SHP77 treated with DMSO at 0.1 percent for 48 hours (cell line): ENCODE results near the gene COX14.
"Not testable (repeated sequence)": the region's sequence is repeated elsewhere in the genome, so short reads cannot be mapped to it uniquely, and the experiment has no call there.

ENCODE experiments used
- DNase-seq: peaks from one replicate; lab custom pipeline; 2025; lab: John Stamatoyannopoulos, UW

The COX14 gene

DNA sequence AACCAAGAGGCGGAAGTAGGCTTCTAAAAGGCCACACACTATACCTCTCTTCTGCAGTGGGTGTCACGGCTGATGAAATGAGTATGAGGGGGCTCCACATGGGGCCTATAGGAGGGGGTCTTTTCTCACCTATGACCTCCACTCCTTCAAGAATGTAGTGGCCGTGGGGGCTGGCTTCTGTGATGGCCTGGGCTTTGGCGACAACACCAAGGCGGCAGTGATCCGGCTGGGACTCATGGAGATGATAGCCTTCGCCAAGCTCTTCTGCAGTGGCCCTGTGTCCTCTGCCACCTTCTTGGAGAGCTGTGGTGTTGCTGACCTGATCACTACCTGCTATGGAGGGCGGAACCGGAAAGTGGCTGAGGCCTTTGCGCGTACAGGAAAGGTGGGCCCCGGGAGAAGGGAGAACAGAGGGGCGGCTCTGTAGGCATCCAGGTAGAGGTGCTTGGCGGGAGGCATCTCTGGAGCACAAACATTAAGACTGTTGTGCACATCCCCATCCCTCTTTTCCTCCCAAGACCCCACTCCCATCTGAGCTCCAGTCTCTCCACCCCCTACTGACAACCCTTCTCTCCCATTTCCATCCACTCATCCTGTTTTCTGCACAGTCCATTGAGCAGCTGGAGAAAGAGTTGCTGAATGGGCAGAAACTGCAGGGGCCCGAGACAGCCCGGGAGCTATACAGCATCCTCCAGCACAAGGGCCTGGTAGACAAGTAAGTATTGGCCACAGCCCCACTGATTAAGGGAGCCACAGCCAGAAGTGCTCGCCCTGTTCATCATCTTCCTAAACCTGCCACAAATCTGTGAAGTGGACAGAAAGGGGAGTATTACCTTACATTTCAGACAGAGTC is 4.4 kb upstream of the COX14 start:
- no peak for DNase-seq

DNA sequence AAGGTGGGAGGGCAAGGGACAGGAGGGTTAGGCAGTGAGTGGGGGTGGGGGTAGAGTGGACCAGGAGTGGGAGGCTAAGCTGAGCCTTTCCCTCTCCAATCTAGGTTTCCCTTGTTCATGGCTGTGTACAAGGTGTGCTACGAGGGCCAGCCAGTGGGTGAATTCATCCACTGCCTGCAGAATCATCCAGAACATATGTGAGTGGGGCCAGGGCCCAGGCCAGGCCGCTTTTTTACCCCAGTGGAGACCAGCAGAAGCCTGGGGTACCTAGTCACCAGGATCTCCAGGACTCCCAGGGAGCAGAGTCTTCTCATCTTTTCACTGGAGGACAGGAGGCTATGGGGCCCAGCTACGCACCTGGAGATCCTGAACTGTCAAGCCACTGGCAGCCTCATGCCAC is 2.7 kb upstream of the COX14 start:
- DNase-seq, result no peak

DNA sequence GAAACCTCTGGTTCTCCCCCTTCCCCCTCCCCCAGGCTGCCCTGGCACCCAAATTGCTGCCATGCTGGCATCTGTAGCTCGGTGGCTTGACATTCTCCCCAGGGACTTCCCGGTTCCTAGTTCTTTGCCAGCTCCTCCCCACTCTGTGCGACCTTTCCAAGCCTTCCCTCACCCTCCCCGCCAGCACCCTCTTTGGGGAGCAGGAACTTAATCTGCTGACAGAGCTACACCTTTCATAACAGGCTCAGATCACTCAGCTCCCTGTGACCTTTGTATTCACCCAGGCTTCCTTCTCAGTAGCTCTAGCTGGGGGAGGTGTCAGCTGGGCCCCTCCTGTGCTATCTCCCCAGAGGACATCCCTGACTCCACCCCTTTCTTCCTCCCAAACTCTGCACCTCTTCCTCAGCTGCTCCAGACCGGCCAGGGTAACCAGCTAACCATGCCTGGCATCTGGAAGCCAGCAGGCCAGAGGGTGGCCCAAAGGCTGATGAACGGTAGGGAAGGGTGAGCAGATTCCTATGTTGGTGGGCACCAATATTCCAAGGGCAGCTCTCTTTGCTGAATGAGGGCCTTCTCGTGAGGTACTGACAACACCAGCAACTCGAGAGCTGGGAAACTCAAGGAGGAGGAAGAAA is 1.8 kb upstream of the COX14 start:
- no peak for DNase-seq

- DNase-seq, result peak; percentile 39
Measured at GRCh38 chr12:50110762-50111351, 1.2 kb upstream of the COX14 start.

GRCh38 chr12:50111395-50111692 is 692 bp upstream of the COX14 start:
- no peak for DNase-seq

- peak; percentile 34 for DNase-seq
Measured at GRCh38 chr12:50112456-50113218, 601 bp downstream of the COX14 start.

- no peak for DNase-seq
Measured at GRCh38 chr12:50117057-50117622, 5.1 kb downstream of the COX14 start.

DNA sequence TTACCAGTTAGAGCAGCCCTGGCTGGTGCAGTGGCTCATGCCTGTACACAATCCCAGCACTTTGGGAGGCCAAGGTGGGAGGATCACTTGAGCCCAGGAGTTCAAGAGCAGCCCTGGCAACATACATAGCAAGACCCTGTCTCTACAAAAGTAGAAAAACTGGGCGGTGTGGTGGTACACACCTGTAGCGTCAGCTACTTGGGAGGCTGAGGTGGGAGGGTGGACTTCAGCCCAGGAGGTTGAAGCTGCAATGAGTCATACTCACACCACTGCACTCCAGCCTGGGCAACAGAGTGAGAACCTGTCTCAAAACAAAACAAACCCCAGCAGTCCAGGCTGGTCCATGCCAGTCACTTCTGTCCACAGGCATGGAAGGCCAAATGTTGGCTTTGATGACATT is 7.4 kb downstream of the COX14 start:
- no peak for DNase-seq

GRCh38 chr12:50120521-50120920 is 8.5 kb downstream of the COX14 start:
- DNase-seq, result no peak

DNA sequence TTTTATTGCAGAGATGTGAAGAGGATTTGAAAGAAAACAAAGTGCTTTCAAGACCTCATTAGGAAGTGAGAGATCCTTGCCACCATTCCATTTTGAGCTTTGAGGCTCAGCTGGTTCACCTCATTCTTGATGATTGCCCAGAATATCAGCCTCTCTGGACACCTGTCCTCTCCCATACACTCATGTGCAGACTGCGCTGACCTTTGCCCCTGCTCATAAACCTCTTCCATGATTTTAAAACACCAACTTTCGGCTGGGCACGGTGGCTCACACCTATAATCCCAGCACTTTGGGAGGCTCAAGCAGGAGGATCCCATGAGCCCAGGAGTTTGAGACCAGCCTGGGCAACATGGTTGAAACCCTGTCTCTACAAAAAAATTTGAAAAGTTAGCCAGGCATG is 8.9 kb downstream of the COX14 start:
- DNase-seq, result no peak

GRCh38 chr12:50121641-50122040 is 9.6 kb downstream of the COX14 start:
- DNase-seq, result no peak

DNA sequence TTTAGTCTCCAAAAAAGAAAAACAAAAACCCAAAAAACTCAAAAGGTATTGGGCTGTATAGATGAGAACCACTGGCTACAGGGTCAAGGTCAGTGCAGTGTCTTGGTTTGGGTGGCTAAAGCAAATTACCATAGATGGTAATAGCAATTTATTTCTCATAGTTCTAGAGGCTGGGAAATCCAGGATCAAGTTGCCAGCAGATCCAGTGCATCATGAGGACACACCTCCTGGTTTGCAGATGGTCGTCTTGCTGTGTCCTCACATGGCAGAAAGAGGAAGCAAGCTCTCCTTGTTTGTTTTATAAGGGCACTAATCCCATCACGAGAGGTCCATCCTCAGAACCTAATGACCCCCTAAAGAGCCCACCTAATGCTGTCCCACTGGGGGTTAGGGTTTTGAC is 11.2 kb downstream of the COX14 start:
- no peak for DNase-seq

GRCh38 chr12:50127546-50127945 is 15.5 kb downstream of the COX14 start:
- no peak for DNase-seq

GRCh38 chr12:50129290-50129689 is 17.3 kb downstream of the COX14 start:
- no peak for DNase-seq

DNA sequence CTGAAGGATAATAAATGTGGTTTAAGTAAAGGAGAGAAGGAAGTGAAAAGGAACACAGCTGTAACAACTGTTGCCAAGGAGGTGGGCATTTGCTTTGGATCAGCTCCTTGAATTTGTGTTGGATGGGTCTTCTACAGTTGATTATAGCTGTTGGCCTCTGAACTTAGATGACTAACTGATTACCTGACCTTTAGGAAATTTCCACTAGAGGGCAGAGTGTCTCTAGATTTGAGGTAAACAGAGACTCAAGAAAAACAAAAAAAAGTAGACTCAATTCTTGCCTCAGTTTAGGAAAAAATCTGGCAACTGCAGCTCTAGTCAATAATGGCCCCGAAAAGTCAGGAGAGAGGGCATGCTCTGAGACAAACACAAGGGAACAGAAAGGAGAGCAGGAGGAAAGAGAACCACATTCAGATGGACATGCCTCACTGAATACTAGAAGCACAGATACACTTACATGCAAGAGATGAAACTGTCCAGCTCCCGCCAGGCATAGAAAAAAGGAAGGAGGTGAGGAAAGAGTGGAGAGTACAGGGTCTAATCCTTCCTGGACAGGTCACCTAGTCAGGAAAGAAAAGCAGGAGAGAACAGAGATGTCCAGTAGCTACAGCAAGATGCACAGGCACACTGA is 20.6 kb downstream of the COX14 start:
- no peak for DNase-seq

DNA sequence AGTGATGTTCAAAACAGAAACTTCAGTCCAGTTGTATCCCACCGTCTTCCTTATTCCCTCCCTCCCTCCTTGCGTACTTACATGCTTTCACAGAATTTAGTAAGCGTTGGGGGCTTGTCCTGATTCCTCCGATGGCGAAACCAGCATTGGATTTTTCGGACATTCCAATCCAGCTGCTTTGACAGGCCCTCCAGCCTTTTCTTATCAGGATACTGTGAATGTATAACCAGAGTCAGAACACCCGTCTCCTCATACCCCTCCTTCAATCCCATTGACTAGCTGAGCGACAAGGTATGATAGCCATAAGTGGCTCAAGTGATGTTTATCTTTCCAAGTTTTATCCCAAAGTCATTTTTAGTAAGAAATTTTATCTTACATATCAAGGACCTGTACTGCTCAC is 31.0 kb downstream of the COX14 start:
- no peak for DNase-seq

GRCh38 chr12:50145439-50145838 is 33.4 kb downstream of the COX14 start:
- DNase-seq, result no peak

DNA sequence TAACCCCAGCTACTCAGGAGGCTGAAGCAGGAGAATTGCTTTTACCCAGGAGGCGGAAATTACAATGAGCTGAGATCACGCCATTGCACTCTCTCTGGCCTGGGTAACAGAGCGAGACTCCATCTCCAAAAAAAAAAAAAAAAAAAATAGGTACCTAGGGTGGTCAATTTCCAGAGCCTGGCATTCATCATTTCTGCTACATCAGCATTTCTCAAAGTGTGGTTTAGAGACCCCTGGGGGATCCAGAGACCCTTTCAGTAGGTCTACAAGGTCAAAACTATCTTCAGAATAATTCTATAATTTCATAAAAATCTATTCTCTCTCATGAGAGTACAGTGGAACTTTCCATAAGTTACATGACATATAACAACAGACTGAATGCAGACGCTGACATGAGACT is 35.2 kb downstream of the COX14 start:
- no peak for DNase-seq

- not testable (repeated sequence) for DNase-seq
Measured at GRCh38 chr12:50148011-50148410, 36.0 kb downstream of the COX14 start.

- DNase-seq, result no peak
Measured at GRCh38 chr12:50149311-50149710, 37.3 kb downstream of the COX14 start.

DNA sequence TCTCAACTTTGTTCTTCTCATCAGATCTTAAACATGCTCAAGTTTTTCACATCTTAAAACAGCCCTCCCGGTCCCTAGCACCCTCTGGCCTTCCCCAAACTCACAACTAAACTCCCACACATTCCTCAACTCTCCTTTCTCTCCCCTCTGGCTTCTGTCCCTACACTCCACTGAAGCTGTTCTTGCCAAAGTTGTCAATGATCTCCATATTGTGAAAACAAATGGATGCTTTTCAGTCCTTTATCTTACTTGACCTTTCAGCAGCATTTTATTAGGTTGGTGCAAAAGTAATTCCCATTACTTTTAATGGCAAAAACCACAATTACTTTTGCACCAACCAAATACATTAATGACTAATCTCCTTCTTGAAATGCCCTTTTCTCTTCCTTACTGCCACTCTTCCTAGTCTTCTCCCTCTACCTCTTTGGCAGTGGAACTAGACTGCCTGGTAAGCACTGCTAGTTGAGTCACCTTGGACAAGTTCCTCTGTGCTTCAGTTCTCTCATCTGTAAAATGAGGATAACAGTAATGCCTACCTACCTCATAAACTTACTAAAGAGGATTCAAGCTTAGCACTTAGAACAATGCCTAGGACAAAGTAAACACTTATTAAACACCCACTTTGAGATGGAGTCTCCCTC is 39.1 kb downstream of the COX14 start:
- DNase-seq, result no peak
